Suprapubic skin (tissue), 4 donors: Measurements from ENCODE around the gene PPP2R3B. TPM values are rescaled to one million over a fixed set of nuclear protein-coding genes. Genes with fewer than 3 reads are reported as not detected.

ENCODE experiments used
- DNase-seq, 2 donors: peaks; one replicate each; pipeline ENCODE4 v3.0.0-alpha.2; 2019; ENCODE audit warnings: low spot score in 2 of 2
- H3K27ac ChIP-seq: fragments of 200-600 bp; sonication (generic); one replicate; pipeline ENCODE4 v1.5.1; 2019
- H3K27me3 ChIP-seq: fragments of 200-600 bp; sonication (generic); one replicate; pipeline ENCODE4 v1.5.1; 2019
- H3K36me3 ChIP-seq: fragments of 200-600 bp; sonication (generic); one replicate; pipeline ENCODE4 v1.5.1; 2019
- H3K4me1 ChIP-seq: fragments of 200-600 bp; sonication (generic); one replicate; pipeline ENCODE4 v1.5.1; 2019
- H3K4me3 ChIP-seq: fragments of 200-600 bp; sonication (generic); one replicate; pipeline ENCODE4 v1.5.1; 2019; ENCODE audit warnings: mild to moderate bottlenecking
- H3K9me3 ChIP-seq: fragments of 200-600 bp; sonication (generic); one replicate; pipeline ENCODE4 v1.5.1; 2019
- EP300 ChIP-seq: sonication (generic); formaldehyde crosslinking; IDR thresholded peaks from one replicate; pipeline ENCODE4 v1.6.1; 2017; ENCODE audit warnings: antibody characterized with exemption
- POLR2A ChIP-seq, 2 donors: fragments of 450-650 bp; IDR thresholded peaks; one replicate each; pipeline ENCODE4 v1.6.1; 2017; ENCODE audit warnings: antibody characterized with exemption in 2 of 2, mild to moderate bottlenecking in 2 of 2, moderate library complexity in 2 of 2
- POLR2AphosphoS5 ChIP-seq, 3 donors: sonication (generic); formaldehyde crosslinking; IDR thresholded peaks; one replicate each; pipeline ENCODE4 v1.6.1; 2017; ENCODE audit warnings: antibody characterized with exemption in 3 of 3
- WGBS: methylation state at CpG from one replicate; pipeline ENCODE4 v1.1.5; 2018; 5-methylcytosine and 5-hydroxymethylcytosine counted together
- total RNA-seq, 4 donors: library from RNA; depleted of rRNA; stranded (reverse); fragments of >200 nt; gene quantifications; one replicate each; pipeline ENCODE4 v1.1.0, GENCODE V29; 2016
- TF ChIP-seq, protein P1 (sequence below), 2 donors: fragments of 200-600 bp in 1 of 2; fragments of 450-650 bp in 1 of 2; sonication (generic) in 1 of 2; IDR thresholded peaks; one replicate each; pipeline ENCODE4 v1.5.1; 2016 to 2019; ENCODE audit warnings: antibody characterized with exemption in 2 of 2, mild to moderate bottlenecking in 1 of 2, moderate library complexity in 1 of 2

The PPP2R3B gene
- total RNA-seq, 4 donors from 2014 or later, result 31.8 to 79.6 (median 47.1) TPM

DNA sequence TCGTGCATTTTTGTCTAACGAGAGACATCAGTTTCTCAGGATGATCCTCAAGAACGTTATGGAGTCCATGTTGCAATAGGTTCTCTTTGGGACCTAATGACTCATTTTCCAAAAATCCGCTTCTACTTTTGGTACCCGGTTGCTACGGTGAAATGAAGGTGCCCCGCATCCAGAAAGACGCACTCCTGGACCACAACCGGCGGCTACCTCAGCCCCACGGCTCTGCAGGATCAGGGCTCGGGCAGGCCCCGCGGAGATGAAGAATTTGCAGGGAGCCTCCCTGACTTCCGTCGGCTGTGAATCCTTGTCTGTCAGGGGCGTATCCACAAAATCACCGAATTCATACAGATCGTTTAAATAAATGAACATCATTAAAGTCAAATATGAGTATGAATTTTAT lies 83.7 kb downstream of the PPP2R3B start:
- no peaks in the 10 kb centered on the region for H3K4me1 ChIP-seq
- H3K4me3 ChIP-seq, result no peak overlapping the region
- H3K36me3 ChIP-seq, result peaks cover 78% of the 10 kb centered on the region
- no peak overlapping the region for H3K27ac ChIP-seq
- TF ChIP-seq POLR2A (IDR thresholded peaks at IDR 0.05) (no peak), EP300 (no peak), POLR2AphosphoS5 (IDR thresholded peaks at IDR 0.05) (no peak)
- TF ChIP-seq, protein P1, sequence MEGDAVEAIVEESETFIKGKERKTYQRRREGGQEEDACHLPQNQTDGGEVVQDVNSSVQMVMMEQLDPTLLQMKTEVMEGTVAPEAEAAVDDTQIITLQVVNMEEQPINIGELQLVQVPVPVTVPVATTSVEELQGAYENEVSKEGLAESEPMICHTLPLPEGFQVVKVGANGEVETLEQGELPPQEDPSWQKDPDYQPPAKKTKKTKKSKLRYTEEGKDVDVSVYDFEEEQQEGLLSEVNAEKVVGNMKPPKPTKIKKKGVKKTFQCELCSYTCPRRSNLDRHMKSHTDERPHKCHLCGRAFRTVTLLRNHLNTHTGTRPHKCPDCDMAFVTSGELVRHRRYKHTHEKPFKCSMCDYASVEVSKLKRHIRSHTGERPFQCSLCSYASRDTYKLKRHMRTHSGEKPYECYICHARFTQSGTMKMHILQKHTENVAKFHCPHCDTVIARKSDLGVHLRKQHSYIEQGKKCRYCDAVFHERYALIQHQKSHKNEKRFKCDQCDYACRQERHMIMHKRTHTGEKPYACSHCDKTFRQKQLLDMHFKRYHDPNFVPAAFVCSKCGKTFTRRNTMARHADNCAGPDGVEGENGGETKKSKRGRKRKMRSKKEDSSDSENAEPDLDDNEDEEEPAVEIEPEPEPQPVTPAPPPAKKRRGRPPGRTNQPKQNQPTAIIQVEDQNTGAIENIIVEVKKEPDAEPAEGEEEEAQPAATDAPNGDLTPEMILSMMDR (IDR thresholded peaks at IDR 0.05), result no peak
- DNase-seq, result no peak
- 92% methylated on average over 19 of the region's 19 CpGs for WGBS
- H3K9me3 ChIP-seq, result no peaks in the 10 kb centered on the region
- H3K27me3 ChIP-seq, result no peaks in the 10 kb centered on the region

DNA sequence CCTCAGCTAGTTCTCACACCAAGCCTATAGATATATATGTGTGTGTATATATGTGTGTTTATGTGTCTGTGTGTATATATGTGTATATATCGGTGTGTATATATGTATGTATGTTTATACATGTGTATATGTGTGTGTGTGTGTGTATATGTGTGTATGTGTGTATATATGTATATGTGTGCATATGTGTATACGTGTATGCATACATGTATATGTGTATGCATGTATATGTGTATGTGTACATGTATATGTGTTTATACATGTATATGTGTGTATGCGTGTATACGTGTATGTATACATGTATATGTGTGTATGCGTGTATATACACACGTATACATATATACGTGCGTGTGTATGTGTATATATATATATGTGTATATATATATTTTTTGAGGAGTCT lies 86.4 kb downstream of the PPP2R3B start:
- TF ChIP-seq, protein P1 (IDR thresholded peaks at IDR 0.05), result no peak
- no peak for TF ChIP-seq EP300
- TF ChIP-seq POLR2A (IDR thresholded peaks at IDR 0.05), result no peak
- TF ChIP-seq POLR2AphosphoS5 (IDR thresholded peaks at IDR 0.05), result no peak
- Histone ChIP-seq H3K27ac (no peak overlapping the region), H3K4me1 (no peaks in the 10 kb centered on the region), H3K27me3 (no peaks in the 10 kb centered on the region), H3K36me3 (peaks cover 62% of the 10 kb centered on the region), H3K4me3 (no peak overlapping the region), H3K9me3 (no peaks in the 10 kb centered on the region)
- whole genome bisulfite sequencing, result 86% methylated on average over 8 of the region's 8 CpGs
- DNase-seq, result no peak

DNA sequence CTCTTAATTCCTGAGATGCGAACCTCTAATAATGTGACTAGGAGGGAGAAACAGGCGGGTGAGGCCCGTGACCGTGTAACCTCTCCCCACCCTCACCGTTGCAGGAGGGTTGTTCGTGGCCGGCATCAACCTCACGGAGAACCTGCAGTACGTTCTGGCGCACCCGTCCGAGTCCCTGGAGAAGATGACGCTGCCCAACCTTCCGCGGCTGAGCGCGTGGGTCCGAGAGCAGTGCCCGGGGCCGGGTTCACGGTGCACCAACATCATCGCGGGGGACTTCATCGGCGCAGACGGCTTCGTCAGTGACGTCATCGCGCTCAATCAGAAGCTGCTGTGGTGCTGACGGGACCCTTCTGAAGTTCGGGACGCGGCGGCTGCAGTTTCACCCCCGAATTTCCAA lies 87.7 kb downstream of the PPP2R3B start:
- peaks cover 57% of the 10 kb centered on the region for H3K36me3 ChIP-seq

DNA sequence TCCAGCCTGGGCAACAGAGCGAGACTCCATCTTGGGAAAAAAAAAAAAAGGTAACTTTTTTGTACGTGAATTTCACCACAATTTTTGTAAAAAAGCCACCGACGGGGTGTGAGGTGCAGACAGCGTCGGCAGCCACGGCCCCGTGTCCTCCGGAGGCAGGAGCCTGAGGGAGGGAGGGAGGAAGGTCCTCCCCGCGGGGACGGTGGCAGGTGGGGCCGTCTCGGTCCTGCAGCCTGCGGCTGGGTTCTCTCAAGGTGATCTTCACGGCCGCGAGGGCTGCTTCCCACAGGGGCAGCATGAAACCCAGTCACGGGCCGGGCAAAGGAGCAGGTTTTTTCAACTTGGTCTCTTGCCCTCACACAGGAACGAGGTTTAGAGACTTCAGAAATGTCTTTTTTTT lies 91.6 kb downstream of the PPP2R3B start:
- Histone ChIP-seq H3K27ac (no peak overlapping the region), H3K9me3 (no peaks in the 10 kb centered on the region), H3K4me3 (no peak overlapping the region), H3K4me1 (no peaks in the 10 kb centered on the region), H3K36me3 (peaks cover 63% of the 10 kb centered on the region), H3K27me3 (no peaks in the 10 kb centered on the region)
- WGBS, result 97% methylated on average over 17 of the region's 21 CpGs
- peak; percentile 36 to 70 for DNase-seq
- no peak for TF ChIP-seq EP300
- TF ChIP-seq POLR2A (IDR thresholded peaks at IDR 0.05), result no peak
- no peak for TF ChIP-seq POLR2AphosphoS5 (IDR thresholded peaks at IDR 0.05)
- TF ChIP-seq, protein P1 (IDR thresholded peaks at IDR 0.05), result no peak

More for the DNA sequence above, 87.7 kb downstream of the PPP2R3B start:
- Histone ChIP-seq H3K4me1 (no peaks in the 10 kb centered on the region), H3K27ac (no peak overlapping the region), H3K9me3 (no peaks in the 10 kb centered on the region), H3K27me3 (no peaks in the 10 kb centered on the region), H3K4me3 (no peak overlapping the region)
- no peak for DNase-seq
- over 99% methylated on average over 19 of the region's 36 CpGs for WGBS
- no peak for TF ChIP-seq EP300
- TF ChIP-seq, protein P1 (IDR thresholded peaks at IDR 0.05), result no peak
- no peak for TF ChIP-seq POLR2AphosphoS5 (IDR thresholded peaks at IDR 0.05)
- TF ChIP-seq POLR2A (IDR thresholded peaks at IDR 0.05), result no peak

DNA sequence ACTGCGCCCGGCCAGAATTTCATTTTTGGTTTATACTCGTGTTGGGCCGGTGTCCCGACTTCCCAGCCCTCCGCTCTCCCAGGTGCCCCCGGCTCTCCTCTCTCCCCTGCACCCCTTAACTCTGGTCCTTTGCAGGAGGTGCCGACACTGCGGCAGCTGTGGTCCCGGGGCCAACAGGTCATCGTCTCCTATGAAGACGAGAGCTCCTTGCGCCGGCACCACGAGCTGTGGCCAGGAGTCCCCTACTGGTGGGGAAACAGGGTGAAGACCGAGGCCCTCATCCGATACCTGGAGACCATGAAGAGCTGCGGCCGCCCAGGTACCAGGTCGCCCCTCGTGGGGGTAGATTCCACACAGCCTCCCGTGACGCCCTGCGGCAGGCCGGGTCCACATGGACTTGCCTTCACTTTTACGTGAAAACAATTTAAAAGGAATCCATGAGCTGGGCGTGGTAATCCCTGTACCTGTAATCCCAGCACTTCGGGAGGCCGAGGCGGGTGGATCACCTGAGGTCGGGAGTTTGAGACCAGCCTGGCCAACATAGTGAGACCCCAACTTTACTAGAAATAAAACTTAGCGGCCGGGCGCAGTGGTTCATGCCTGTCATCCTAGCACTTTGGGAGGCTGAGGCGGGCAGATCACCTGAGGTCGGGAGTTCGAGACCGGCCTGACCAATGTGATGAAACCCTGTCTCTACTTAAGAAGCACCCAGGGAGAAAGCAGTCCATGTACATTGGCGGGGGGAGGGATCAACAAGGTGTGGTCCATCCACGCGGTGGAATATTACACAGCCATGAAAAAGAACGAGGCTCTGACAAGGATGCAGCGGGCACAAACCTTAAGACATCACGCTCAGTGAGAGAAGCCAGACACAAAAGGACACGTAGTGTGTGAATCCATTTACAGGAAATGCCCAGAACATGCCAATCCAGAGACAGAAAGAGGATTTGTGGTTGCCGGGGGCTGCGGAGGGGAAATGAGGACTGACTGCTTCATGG lies 93.5 kb downstream of the PPP2R3B start:
- Histone ChIP-seq H3K27me3 (no peaks in the 10 kb centered on the region), H3K9me3 (no peaks in the 10 kb centered on the region), H3K4me3 (no peak overlapping the region), H3K27ac (no peak overlapping the region), H3K4me1 (no peaks in the 10 kb centered on the region), H3K36me3 (peaks cover 71% of the 10 kb centered on the region)
- WGBS, result 98% methylated on average over 32 of the region's 47 CpGs
- peak; percentile 58 to 67 for DNase-seq
- no peak for TF ChIP-seq EP300
- TF ChIP-seq, protein P1 (IDR thresholded peaks at IDR 0.05), result no peak
- no peak for TF ChIP-seq POLR2AphosphoS5 (IDR thresholded peaks at IDR 0.05)
- TF ChIP-seq POLR2A (IDR thresholded peaks at IDR 0.05), result no peak
